Esophagus muscularis mucosa (tissue), 4 donors: ENCODE measurements around the gene TTC39B. TPM values are rescaled to one million over a fixed set of nuclear protein-coding genes. Genes with fewer than 3 reads are reported as not detected.
A peak's percentile ranks its signal among the peaks of the same experiment; 100 is the strongest.

Experiments used
- DNase-seq: peaks from one replicate; pipeline ENCODE4 v3.0.0-alpha.2; 2017; ENCODE audit errors: extremely low spot score
- H3K27ac ChIP-seq, 4 donors: fragments of 200-600 bp; sonication (generic); replicated peaks in 1 of 4; 1 replicate in 3 of 4; 2 replicates in 1 of 4; pipeline ENCODE4 v1.5.1; 2016 to 2019; ENCODE audit warnings: mild to moderate bottlenecking in 1 of 4
- H3K27me3 ChIP-seq, 4 donors: fragments of 200-600 bp; sonication (generic); one replicate each; pipeline versions ENCODE4 v1.5.1 to v1.6.0; 2016 to 2019
- H3K36me3 ChIP-seq, 4 donors: fragments of 200-600 bp; sonication (generic); one replicate each; pipeline ENCODE4 v1.5.1; 2016 to 2019
- H3K4me1 ChIP-seq, 4 donors: fragments of 200-600 bp; sonication (generic); one replicate each; pipeline ENCODE4 v1.5.1; 2016 to 2019
- H3K4me3 ChIP-seq, 4 donors: fragments of 200-600 bp; sonication (generic); 1 replicate in 2 of 4; 2 replicates in 2 of 4; pipeline ENCODE4 v1.5.1; 2016 to 2019; ENCODE audit warnings: mild to moderate bottlenecking in 4 of 4, moderate library complexity in 1 of 4
- H3K9me3 ChIP-seq, 4 donors: fragments of 200-600 bp; sonication (generic); 1 replicate in 3 of 4; 2 replicates in 1 of 4; pipeline ENCODE4 v1.5.1; 2016 to 2019
- EP300 ChIP-seq: sonication (generic); formaldehyde crosslinking; IDR thresholded peaks from one replicate; pipeline ENCODE4 v1.6.1; 2017; ENCODE audit warnings: antibody characterized with exemption
- POLR2A ChIP-seq: fragments of 450-650 bp; IDR thresholded peaks from one replicate; pipeline ENCODE4 v1.6.1; 2017; ENCODE audit warnings: antibody characterized with exemption, moderate library complexity, mild to moderate bottlenecking, low read depth
- POLR2AphosphoS5 ChIP-seq, 2 donors: sonication (generic); formaldehyde crosslinking; IDR thresholded peaks; one replicate each; pipeline ENCODE4 v1.6.1; 2017; ENCODE audit warnings: antibody characterized with exemption in 2 of 2
- WGBS: methylation state at CpG from one replicate; pipeline ENCODE4 v1.1.5; 2018; 5-methylcytosine and 5-hydroxymethylcytosine counted together
- intact Hi-C: fragments of 100-400 bp; cut with DNase I; formaldehyde crosslinking; loops from one replicate; pipeline ENCODE4 v1.15.1; 2023
- total RNA-seq, 4 donors: library from RNA; depleted of rRNA; stranded (reverse); fragments of >200 nt; gene quantifications; one replicate each; pipeline versions ENCODE4 v1.1.0 to v1.2.1, GENCODE V29; 2016
- TF ChIP-seq, protein P1 (sequence below), 3 experiments: fragments of 200-600 bp in 2 of 3; fragments of 450-650 bp in 1 of 3; sonication (generic) in 2 of 3; IDR thresholded peaks; one replicate each; pipeline ENCODE4 v1.5.1; 2017 to 2019; ENCODE audit warnings: antibody characterized with exemption in 3 of 3, mild to moderate bottlenecking in 2 of 3, moderate library complexity in 1 of 3

The TTC39B gene
- total RNA-seq, 4 donors from 2014 or later: 8.3 to 13.4 (median 10.9) TPM

DNA sequence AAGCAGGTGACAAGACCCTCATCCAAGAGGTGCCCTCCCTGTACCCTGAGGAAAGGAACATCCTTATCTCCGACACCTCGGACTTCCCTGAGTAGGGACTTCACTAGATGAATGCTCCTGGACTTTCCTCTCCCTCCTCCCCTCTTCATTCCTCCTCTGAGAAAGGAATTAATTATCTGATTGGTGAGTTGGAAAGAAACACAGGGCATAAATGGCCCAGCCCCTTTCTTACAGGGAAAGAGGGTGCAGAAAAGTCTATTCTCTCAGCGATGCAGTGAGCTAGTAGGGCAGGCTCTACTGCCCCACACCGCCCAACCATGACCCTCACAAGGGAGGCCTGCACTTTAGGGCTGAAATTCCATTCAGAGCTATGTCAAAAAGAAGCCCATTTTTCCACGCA is 87.5 kb downstream of the TTC39B start:
- DNase-seq: no peak
- Histone ChIP-seq H3K4me1 (no peaks in the 10 kb centered on the region), H3K9me3 (no peaks in the 10 kb centered on the region), H3K27ac (no peak overlapping the region), H3K4me3 (no peak overlapping the region), H3K36me3 (peaks cover 0 to 19% (median 2%) of the 10 kb centered on the region in 4 donors), H3K27me3 (no peaks in the 10 kb centered on the region)
- intact Hi-C loops: no loop called here
- WGBS: 92% methylated on average over 5 of the region's 5 CpGs
- TF ChIP-seq POLR2AphosphoS5 (IDR thresholded peaks at IDR 0.05) (no peak), POLR2A (no peak), EP300 (no peak)
- TF ChIP-seq, protein P1, sequence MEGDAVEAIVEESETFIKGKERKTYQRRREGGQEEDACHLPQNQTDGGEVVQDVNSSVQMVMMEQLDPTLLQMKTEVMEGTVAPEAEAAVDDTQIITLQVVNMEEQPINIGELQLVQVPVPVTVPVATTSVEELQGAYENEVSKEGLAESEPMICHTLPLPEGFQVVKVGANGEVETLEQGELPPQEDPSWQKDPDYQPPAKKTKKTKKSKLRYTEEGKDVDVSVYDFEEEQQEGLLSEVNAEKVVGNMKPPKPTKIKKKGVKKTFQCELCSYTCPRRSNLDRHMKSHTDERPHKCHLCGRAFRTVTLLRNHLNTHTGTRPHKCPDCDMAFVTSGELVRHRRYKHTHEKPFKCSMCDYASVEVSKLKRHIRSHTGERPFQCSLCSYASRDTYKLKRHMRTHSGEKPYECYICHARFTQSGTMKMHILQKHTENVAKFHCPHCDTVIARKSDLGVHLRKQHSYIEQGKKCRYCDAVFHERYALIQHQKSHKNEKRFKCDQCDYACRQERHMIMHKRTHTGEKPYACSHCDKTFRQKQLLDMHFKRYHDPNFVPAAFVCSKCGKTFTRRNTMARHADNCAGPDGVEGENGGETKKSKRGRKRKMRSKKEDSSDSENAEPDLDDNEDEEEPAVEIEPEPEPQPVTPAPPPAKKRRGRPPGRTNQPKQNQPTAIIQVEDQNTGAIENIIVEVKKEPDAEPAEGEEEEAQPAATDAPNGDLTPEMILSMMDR (IDR thresholded peaks at IDR 0.05): no peak

DNA sequence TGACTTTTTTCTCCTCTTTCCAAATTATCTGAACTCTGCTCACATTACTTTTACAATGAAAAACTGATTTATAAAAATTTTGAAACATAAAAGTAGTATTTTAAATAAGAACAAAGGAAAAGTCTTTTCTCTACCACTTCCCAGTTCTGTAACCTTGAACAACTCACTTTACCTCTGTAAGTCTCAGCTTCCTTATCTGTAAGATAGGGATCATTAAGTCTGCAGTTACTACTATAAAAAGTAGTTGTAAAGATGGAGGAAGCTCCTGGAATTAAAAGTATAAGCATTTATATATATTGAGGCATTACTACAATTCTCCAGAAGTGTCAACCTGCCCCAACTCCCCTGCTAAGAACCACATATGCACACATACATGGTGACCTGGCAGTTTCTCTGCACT is 88.0 kb downstream of the TTC39B start:
- Histone ChIP-seq H3K27me3 (no peaks in the 10 kb centered on the region), H3K27ac (no peak overlapping the region), H3K9me3 (no peaks in the 10 kb centered on the region), H3K4me1 (no peaks in the 10 kb centered on the region), H3K36me3 (peaks cover 0 to 14% (median 2%) of the 10 kb centered on the region in 4 donors), H3K4me3 (no peak overlapping the region)
- intact Hi-C loops: no loop called here
- no peak for DNase-seq
- TF ChIP-seq EP300: no peak
- no peak for TF ChIP-seq POLR2AphosphoS5 (IDR thresholded peaks at IDR 0.05)
- TF ChIP-seq, protein P1 (IDR thresholded peaks at IDR 0.05): no peak
- TF ChIP-seq POLR2A: no peak

DNA sequence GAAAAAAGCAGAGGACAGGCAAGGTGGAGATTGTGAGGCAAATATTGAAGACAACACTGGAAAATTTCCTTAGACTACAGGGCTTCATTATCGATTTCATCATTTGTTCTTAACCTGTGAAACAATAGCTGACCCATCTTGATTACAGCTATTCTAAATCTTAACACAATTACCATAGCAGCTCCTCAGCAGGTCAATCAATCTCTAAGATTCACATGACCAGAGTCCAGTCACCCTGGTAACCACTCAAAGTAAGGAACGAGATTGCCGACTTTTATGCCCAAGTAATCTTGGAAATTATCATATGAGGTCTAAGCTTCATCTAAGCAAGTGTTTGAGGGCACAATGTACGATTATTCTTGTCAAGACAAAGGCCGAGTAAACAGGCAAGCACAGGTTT is 93.8 kb downstream of the TTC39B start:
- Histone ChIP-seq H3K9me3 (no peaks in the 10 kb centered on the region), H3K4me3 (no peak overlapping the region), H3K36me3 (peaks cover 0 to 13% (median 5%) of the 10 kb centered on the region in 4 donors), H3K27me3 (no peaks in the 10 kb centered on the region), H3K4me1 (peaks cover 12 to 16% (median 14%) of the 10 kb centered on the region in 4 donors), H3K27ac (no peak overlapping the region)
- no peak for DNase-seq
- intact Hi-C loops: loop anchor here (5.0 kb wide), 3 partner anchors 94 to 394 kb away; partner anchors contain the start of gene TTC39B
- WGBS: 87% methylated on average over 5 of the region's 5 CpGs
- TF ChIP-seq EP300: no peak
- TF ChIP-seq, protein P1 (IDR thresholded peaks at IDR 0.05): no peak
- TF ChIP-seq POLR2AphosphoS5 (IDR thresholded peaks at IDR 0.05): no peak
- no peak for TF ChIP-seq POLR2A

- whole genome bisulfite sequencing: 85% methylated on average over 4 of the region's 4 CpGs
- Histone ChIP-seq H3K4me3 (no peak overlapping the region), H3K4me1 (peaks cover 12 to 16% (median 14%) of the 10 kb centered on the region in 4 donors), H3K9me3 (no peaks in the 10 kb centered on the region), H3K27me3 (no peaks in the 10 kb centered on the region), H3K27ac (peak overlapping the region; percentile 19 to 67 (median 42)), H3K36me3 (peaks cover 0 to 14% (median 4%) of the 10 kb centered on the region in 4 donors)
- intact Hi-C loops: loop anchor here (5.0 kb wide), 3 partner anchors 95 to 395 kb away; partner anchors contain the start of gene TTC39B
- TF ChIP-seq POLR2AphosphoS5 (IDR thresholded peaks at IDR 0.05) (no peak), POLR2A (no peak), EP300 (no peak)
- TF ChIP-seq, protein P1 (IDR thresholded peaks at IDR 0.05): no peak
- DNase-seq: no peak
These were observed 95.1 kb downstream of the TTC39B start for GRCh38 chr9:15211815-15212495.
